ENCODE measurements around the gene SCRN1.

Gene SCRN1

GRCh38 chr7:29989257-29989995 lies at the start of gene SCRN1:
Gene SCRN1 (minus strand): TSS chr7:29989801. CDS start chr7:29969067, 20,734 bp downstream.
- no peak for DNase-seq (ENCODE audit: low read depth)
- H3K4me3 ChIP-seq (ENCODE audit: low read depth, low read length): peak within 1 kb of the TSS; percentile 95

- DNase-seq (ENCODE audit: low read depth): no peak
- H3K4me3 ChIP-seq (ENCODE audit: low read depth, low read length): no peak overlapping the region
These were observed 48.8 kb upstream of the SCRN1 start for GRCh38 chr7:30038196-30038980.

- no peak overlapping the region for H3K4me3 ChIP-seq (ENCODE audit: low read depth, low read length)
- DNase-seq (ENCODE audit: low read depth): no peak
These were observed 46.6 kb upstream of the SCRN1 start for GRCh38 chr7:30036220-30036619.

GRCh38 chr7:30034501-30034900 lies 44.9 kb upstream of the SCRN1 start:
- DNase-seq (ENCODE audit: low read depth): no peak
- H3K4me3 ChIP-seq (ENCODE audit: low read depth, low read length): no peak overlapping the region

GRCh38 chr7:30032310-30033125 lies 42.9 kb upstream of the SCRN1 start:
- peak; percentile 54 for DNase-seq (ENCODE audit: low read depth)
- no peak overlapping the region for H3K4me3 ChIP-seq (ENCODE audit: low read depth, low read length)

GRCh38 chr7:30029696-30030095 lies 40.1 kb upstream of the SCRN1 start:
- peak overlapping the region; percentile 75 for H3K4me3 ChIP-seq (ENCODE audit: low read depth, low read length)
- no peak for DNase-seq (ENCODE audit: low read depth)

- DNase-seq (ENCODE audit: low read depth): no peak
- H3K4me3 ChIP-seq (ENCODE audit: low read depth, low read length): peak overlapping the region; percentile 75
These were observed 39.4 kb upstream of the SCRN1 start for GRCh38 chr7:30028749-30029635.

- peak within 1 kb of the TSS; percentile 75 for H3K4me3 ChIP-seq (ENCODE audit: low read depth, low read length)
- peak; percentile 52 for DNase-seq (ENCODE audit: low read depth)
These were observed 38.7 kb upstream of the SCRN1 start, which contains the start of gene PLEKHA8 for GRCh38 chr7:30028216-30028748. Gene PLEKHA8 (plus strand): TSS chr7:30028412. CDS start chr7:30028763, 351 bp downstream.

GRCh38 chr7:30027740-30028215 lies 38.2 kb upstream of the SCRN1 start:
- no peak for DNase-seq (ENCODE audit: low read depth)
- peak overlapping the region; percentile 75 for H3K4me3 ChIP-seq (ENCODE audit: low read depth, low read length)

GRCh38 chr7:30027065-30027456 lies 37.5 kb upstream of the SCRN1 start:
- H3K4me3 ChIP-seq (ENCODE audit: low read depth, low read length): peak overlapping the region; percentile 75
- no peak for DNase-seq (ENCODE audit: low read depth)

GRCh38 chr7:30026229-30027064 lies 36.8 kb upstream of the SCRN1 start, which contains the start of gene FKBP14:
Gene FKBP14 (minus strand): TSS chr7:30026702. CDS start chr7:30026508, 194 bp downstream.
- peak; percentile 99 for DNase-seq (ENCODE audit: low read depth)
- H3K4me3 ChIP-seq (ENCODE audit: low read depth, low read length): peak within 1 kb of the TSS; percentile 75

GRCh38 chr7:30023524-30023923 lies 33.9 kb upstream of the SCRN1 start:
- no peak overlapping the region for H3K4me3 ChIP-seq (ENCODE audit: low read depth, low read length)
- DNase-seq (ENCODE audit: low read depth): no peak

GRCh38 chr7:30022991-30023390 lies 33.4 kb upstream of the SCRN1 start:
- H3K4me3 ChIP-seq (ENCODE audit: low read depth, low read length): no peak overlapping the region
- no peak for DNase-seq (ENCODE audit: low read depth)

GRCh38 chr7:30020535-30020934 lies 30.9 kb upstream of the SCRN1 start:
- no peak overlapping the region for H3K4me3 ChIP-seq (ENCODE audit: low read depth, low read length)
- no peak for DNase-seq (ENCODE audit: low read depth)

- DNase-seq (ENCODE audit: low read depth): no peak
These were observed 30.4 kb upstream of the SCRN1 start for GRCh38 chr7:30019960-30020359.

GRCh38 chr7:30019387-30019786 lies 29.8 kb upstream of the SCRN1 start:
- no peak overlapping the region for H3K4me3 ChIP-seq (ENCODE audit: low read depth, low read length)
- DNase-seq (ENCODE audit: low read depth): no peak

More at GRCh38 chr7:30019960-30020359, 30.4 kb upstream of the SCRN1 start:
- no peak overlapping the region for H3K4me3 ChIP-seq (ENCODE audit: low read depth, low read length)

GRCh38 chr7:30018451-30018850 lies 28.9 kb upstream of the SCRN1 start:
- no peak overlapping the region for H3K4me3 ChIP-seq (ENCODE audit: low read depth, low read length)
- DNase-seq (ENCODE audit: low read depth): no peak

Measured in skeletal muscle cell (primary cell).